ENCODE data around the gene PBXIP1. TPM values are rescaled to one million over a fixed set of nuclear protein-coding genes. Genes with fewer than 3 reads are reported as not detected.
A peak's percentile ranks its signal among the peaks of the same experiment; 100 is the strongest.

PBXIP1 gene
- total RNA-seq, 1 experiment from 2014 or later: 11.3 TPM

DNA sequence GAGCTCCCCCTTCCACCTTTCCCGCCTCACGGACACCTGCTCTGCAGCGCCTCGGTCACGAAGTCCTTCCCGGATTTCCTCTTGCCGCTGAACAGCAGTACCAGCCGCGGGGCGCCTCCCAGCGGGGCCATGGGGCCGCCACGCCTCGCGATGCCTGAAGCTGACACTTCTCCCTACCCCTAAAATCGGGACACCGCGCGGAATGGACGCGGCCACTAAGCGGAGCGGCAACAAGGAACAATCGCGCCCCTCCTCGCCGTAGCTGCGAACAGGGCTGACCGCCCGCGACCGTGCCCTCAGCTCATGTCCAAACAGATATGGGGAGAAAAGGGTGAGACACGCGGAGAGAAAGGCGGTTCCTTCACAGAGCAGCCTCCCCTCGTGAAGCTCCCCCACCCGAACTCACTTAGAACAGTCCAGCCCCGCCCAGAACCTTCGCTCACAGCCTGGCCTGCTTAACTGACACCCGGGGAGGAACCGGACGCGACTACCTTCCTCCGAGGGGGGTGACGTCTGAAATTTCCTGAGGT is 19.3 kb downstream of the PBXIP1 start, which contains the start of gene PMVK:
Gene PMVK, minus strand, starts transcription at position 165 of the 530 bp plus-strand sequence. Its CDS starts 34 bp downstream, at position 131.
- Mint-ChIP-seq H3K36me3 (ENCODE audit: insufficient read depth, unreplicated experiment) (peaks cover 6% of the 10 kb centered on the region), H3K4me1 (ENCODE audit: insufficient read depth, unreplicated experiment) (peaks cover 49% of the 10 kb centered on the region), H3K9me3 (ENCODE audit: unreplicated experiment) (no peaks in the 10 kb centered on the region), H3K27me3 (ENCODE audit: insufficient read depth, unreplicated experiment) (no peaks in the 10 kb centered on the region), H3K4me3 (ENCODE audit: unreplicated experiment) (peak within 1 kb of the TSS; percentile 90), H3K27ac (ENCODE audit: low read depth, unreplicated experiment) (peak within 1 kb of the TSS; percentile 100)
- ChIA-PET CTCF (interaction anchor here (0.6 to 5.7 kb wide), 32 partner anchors 9 to 667 kb away, joined by 3 to 45 read pairs (median 4); partner anchors contain the start of genes FLAD1, PBXIP1 and SHC1), POLR2A (interaction anchor here (0.6 to 6.3 kb wide), 55 partner anchors 9 to 1276 kb away, joined by 3 to 146 read pairs (median 5); partner anchors contain the start of genes ADAM15, CHRNB2, CKS1B and EFNA1)
- peak; percentile 26 for TF ChIP-seq CTCF (IDR thresholded peaks at IDR 0.05; ENCODE audit: unreplicated experiment)
- intact Hi-C loops (cut with micrococcal nuclease): loop anchor here (1.0 to 2.0 kb wide), 2 partner anchors 377 to 458 kb away; no protein-coding TSS in a partner anchor
- TSS peak; percentile 69 for BruUV-seq (replicated peaks)
- peak; percentile 99 for DNase-seq (ENCODE audit: unreplicated experiment)

- Mint-ChIP-seq H3K9me3 (ENCODE audit: unreplicated experiment) (no peaks in the 10 kb centered on the region), H3K27me3 (ENCODE audit: insufficient read depth, unreplicated experiment) (no peaks in the 10 kb centered on the region), H3K4me3 (ENCODE audit: unreplicated experiment) (peak overlapping the region; percentile 90), H3K36me3 (ENCODE audit: insufficient read depth, unreplicated experiment) (peaks cover 6% of the 10 kb centered on the region), H3K4me1 (ENCODE audit: insufficient read depth, unreplicated experiment) (peaks cover 49% of the 10 kb centered on the region), H3K27ac (ENCODE audit: low read depth, unreplicated experiment) (peak overlapping the region; percentile 100)
- intact Hi-C loops (cut with micrococcal nuclease): loop anchor here (2.0 kb wide), 1 partner anchor 457 kb away; no protein-coding TSS in a partner anchor
- no peak for TF ChIP-seq CTCF (IDR thresholded peaks at IDR 0.05; ENCODE audit: unreplicated experiment)
- ChIA-PET CTCF (interaction anchor here (0.6 to 5.7 kb wide), 33 partner anchors 8 to 666 kb away, joined by 3 to 45 read pairs (median 4); partner anchors contain the start of genes PBXIP1 and SHC1), POLR2A (interaction anchor here (0.6 to 6.3 kb wide), 51 partner anchors 9 to 553 kb away, joined by 3 to 146 read pairs (median 5); partner anchors contain the start of genes ADAM15, CHRNB2, CKS1B and EFNA1)
- DNase-seq (ENCODE audit: unreplicated experiment): no peak
- no TSS peak for BruUV-seq (replicated peaks)
Observed at GRCh38 chr1:154935749-154936554, 19.9 kb downstream of the PBXIP1 start.

DNA sequence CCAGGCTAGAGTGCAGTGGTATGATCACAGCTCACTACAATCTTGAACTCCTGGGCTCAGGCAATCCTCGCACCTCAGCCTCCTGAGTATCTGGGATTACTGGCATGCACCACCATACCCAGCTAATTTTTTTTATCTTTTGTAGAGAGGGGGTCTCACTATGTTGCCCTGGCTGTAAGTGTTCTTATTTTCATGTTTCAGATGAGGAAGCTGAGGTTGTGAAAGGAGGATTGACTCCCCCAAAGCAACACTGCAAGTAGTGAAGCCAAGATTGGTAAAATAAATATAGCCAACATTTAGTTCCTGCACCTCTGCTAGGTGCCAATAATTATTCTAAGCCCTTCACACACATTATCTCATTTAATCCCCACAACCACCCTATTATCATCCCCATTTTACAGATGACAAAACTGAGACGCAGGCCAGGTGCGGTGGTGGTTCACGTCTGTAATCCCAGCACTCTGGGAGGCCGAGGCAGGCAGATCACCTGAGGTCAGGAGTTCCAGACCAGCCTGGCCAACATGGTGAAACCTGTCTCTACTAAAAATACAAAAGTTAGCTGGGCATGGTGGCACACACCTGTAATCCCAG is 21.4 kb downstream of the PBXIP1 start:
- no peak for TF ChIP-seq CTCF (IDR thresholded peaks at IDR 0.05; ENCODE audit: unreplicated experiment)
- CTCF ChIA-PET: interaction anchor here (0.6 to 1.4 kb wide), 5 partner anchors 9 to 375 kb away, joined by 3 to 7 read pairs (median 4); no protein-coding TSS in a partner anchor
- no peak for DNase-seq (ENCODE audit: unreplicated experiment)
- no peak overlapping the region for H3K4me3 Mint-ChIP-seq (ENCODE audit: unreplicated experiment)
- H3K4me1 Mint-ChIP-seq (ENCODE audit: insufficient read depth, unreplicated experiment): peaks cover 49% of the 10 kb centered on the region
- H3K27me3 Mint-ChIP-seq (ENCODE audit: insufficient read depth, unreplicated experiment): no peaks in the 10 kb centered on the region
- H3K36me3 Mint-ChIP-seq (ENCODE audit: insufficient read depth, unreplicated experiment): peaks cover 14% of the 10 kb centered on the region
- intact Hi-C loops (cut with micrococcal nuclease): no loop called here
- POLR2A ChIA-PET: interaction anchor here (4.8 kb wide), 1 partner anchor 22 kb away, joined by 114 read pairs; the partner anchor contains the start of genes PBXIP1 and PYGO2
- BruUV-seq (replicated peaks): no TSS peak
- no peak overlapping the region for H3K27ac Mint-ChIP-seq (ENCODE audit: low read depth, unreplicated experiment)
- H3K9me3 Mint-ChIP-seq (ENCODE audit: unreplicated experiment): no peaks in the 10 kb centered on the region
